ENCODE data around the gene RNGTT.

DNA sequence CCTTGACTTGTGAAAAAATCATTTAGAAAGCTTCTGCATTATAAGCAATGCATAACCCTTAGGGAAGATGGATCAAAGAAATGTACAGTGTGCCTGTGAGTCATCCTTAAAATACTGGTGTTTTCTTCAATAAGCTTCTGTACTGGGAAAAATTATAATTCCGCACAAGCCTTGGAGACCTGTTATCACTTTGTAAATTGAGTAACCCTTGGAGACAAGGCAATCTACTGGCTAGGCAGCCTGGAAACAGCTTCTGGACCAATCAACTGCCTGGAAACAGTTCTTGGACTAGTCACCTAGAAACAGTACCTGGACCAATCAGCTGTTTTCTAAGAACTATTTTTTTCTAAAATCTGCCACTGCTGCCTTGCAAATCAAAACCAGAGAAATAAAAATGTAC is 25.8 kb upstream of the RNGTT start:
- TF ChIP-seq, protein P1, sequence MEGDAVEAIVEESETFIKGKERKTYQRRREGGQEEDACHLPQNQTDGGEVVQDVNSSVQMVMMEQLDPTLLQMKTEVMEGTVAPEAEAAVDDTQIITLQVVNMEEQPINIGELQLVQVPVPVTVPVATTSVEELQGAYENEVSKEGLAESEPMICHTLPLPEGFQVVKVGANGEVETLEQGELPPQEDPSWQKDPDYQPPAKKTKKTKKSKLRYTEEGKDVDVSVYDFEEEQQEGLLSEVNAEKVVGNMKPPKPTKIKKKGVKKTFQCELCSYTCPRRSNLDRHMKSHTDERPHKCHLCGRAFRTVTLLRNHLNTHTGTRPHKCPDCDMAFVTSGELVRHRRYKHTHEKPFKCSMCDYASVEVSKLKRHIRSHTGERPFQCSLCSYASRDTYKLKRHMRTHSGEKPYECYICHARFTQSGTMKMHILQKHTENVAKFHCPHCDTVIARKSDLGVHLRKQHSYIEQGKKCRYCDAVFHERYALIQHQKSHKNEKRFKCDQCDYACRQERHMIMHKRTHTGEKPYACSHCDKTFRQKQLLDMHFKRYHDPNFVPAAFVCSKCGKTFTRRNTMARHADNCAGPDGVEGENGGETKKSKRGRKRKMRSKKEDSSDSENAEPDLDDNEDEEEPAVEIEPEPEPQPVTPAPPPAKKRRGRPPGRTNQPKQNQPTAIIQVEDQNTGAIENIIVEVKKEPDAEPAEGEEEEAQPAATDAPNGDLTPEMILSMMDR (IDR thresholded peaks at IDR 0.05) = no peak
- TF ChIP-seq POLR2AphosphoS5 (IDR thresholded peaks at IDR 0.05) (no peak), EP300 (IDR thresholded peaks at IDR 0.05) (no peak)
